GM12874 (cell line): ENCODE results near the gene CD8A.
A peak's percentile ranks its signal among the peaks of the same experiment; 100 is the strongest.

Experiments
- CTCF ChIP-seq: IDR thresholded peaks from 2 replicates; pipeline ENCODE4 v1.5.1; 2011; ENCODE audit warnings: low read depth, mild to moderate bottlenecking, control low read depth, low read length, moderate library complexity; ENCODE audit not compliant: insufficient read depth

The CD8A gene

GRCh38 chr2:86808315-86809161 is 17.8 kb upstream of the CD8A start:
- peak; percentile 92 for TF ChIP-seq CTCF

DNA sequence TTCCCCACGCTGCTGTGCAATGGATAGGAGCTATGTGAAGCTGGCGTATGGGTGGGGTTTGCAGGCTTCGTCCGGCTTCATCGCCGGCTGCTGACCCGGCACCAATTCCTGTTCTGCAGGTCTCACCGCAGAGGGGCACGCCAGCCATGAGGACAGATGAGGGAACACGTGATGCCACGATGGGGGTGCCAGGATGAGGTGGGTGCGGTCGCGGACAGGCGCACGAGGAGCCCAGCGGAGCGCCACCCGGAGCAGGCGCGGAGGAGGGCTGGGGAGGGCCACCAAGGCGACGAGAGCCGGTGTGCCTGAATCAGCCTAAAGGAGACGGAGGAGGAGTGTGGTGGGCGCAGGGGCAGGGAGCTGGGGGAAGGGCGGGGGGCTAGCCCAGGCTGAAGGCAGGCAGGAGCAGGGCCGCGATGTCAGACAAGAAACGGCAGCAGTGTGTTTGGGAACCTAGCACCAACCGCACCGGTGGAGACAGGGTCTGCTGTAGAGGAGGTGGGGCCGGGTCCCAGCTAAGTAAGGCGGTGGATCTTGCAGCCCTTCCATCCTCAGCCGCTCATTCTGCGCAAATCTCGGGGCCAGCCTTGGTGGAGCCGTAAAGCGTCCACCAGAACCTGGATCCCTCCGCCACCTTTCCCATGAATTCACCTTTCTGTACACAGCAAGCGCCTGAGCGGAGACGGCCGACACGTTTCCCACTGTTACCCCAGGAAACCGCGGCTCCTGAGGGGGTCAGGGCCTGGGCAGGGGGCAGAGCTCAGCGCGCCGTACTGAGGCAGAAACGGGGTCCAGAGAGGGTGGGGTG is 17.0 kb upstream of the CD8A start:
- TF ChIP-seq CTCF: no peak

DNA sequence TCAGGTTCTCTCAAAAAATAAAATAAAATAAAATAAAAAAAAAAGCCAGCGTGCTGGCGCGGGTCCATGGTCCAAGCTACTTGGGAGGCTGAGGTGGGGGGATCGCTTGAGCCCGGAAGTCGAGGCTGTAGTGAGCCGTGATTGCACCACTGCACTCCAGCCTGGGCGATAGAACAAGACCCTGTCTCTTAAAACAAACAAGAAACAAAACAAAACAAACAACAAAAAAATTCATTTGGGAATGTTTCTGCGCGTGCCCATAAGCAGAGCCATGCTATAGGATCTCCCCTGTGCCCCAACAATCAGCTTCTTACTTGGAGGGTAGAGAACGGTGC is 16.4 kb upstream of the CD8A start:
- no peak for TF ChIP-seq CTCF

- TF ChIP-seq CTCF: no peak
These were observed 15.5 kb upstream of the CD8A start for GRCh38 chr2:86806059-86806857.

GRCh38 chr2:86800856-86801567 is 10.3 kb upstream of the CD8A start:
- TF ChIP-seq CTCF: no peak

DNA sequence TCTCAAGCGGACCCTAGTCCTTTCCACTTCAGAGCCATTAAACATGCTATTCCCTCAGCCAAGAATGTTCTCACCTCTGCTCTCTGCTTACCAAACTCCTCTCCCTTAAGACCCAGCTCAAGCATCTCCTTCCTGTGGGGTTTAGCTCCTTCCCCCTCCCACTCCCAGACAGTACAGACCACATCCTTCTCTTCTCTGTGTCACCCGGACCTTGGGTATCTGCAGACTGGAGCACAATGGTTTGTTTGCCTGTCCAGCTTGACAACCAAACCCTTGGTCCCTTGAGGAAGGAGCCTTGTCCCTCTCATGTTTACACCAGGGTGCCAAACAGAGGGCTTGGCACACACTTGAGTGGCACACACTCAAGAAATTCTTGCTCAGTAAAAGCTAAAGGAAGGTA is 4.1 kb upstream of the CD8A start:
- TF ChIP-seq CTCF: no peak
